ENCODE results near the gene RFX4.
A peak's percentile ranks its signal among the peaks of the same experiment; 100 is the strongest.

The RFX4 gene

GRCh38 chr12:106586803-106587684, 4.2 kb downstream of the RFX4 start:
- H4K8ac ChIP-seq (ENCODE audit: low read depth, low read length), result no peak overlapping the region
- no CpG with 5 or more reads among the region's 62 CpGs for WGBS (ENCODE audit: extremely low coverage, insufficient coverage, insufficient read length)

GRCh38 chr12:106588771-106589170, 6.0 kb downstream of the RFX4 start:
- H3K4me3 ChIP-seq (ENCODE audit: low read depth, low read length), result no peak overlapping the region
- no peak overlapping the region for H3K18ac ChIP-seq (ENCODE audit: low read length)
- no peak overlapping the region for H2BK5ac ChIP-seq (ENCODE audit: low read depth, low read length, poor library complexity)
- H3K36me3 ChIP-seq (ENCODE audit: control insufficient read depth in 1 of 2, insufficient read depth in 2 of 2, low read length in 2 of 2), result no peaks in the 10 kb centered on the region
- no peaks in the 10 kb centered on the region for H3K79me2 ChIP-seq (ENCODE audit: control insufficient read depth, insufficient read depth, low read length, poor library complexity)
- H3K79me1 ChIP-seq (ENCODE audit: low read length), result no peaks in the 10 kb centered on the region
- H3K9ac ChIP-seq (ENCODE audit: low read length), result no peak overlapping the region
- no peak overlapping the region for H4K91ac ChIP-seq (ENCODE audit: low read depth, low read length)
- peaks cover 55% of the 10 kb centered on the region for H3K27me3 ChIP-seq (ENCODE audit: insufficient read depth, low read length)
- peaks cover 7% of the 10 kb centered on the region for H3K9me3 ChIP-seq (ENCODE audit: insufficient read depth, low read depth, low read length)
- no peak overlapping the region for H2AFZ ChIP-seq (ENCODE audit: insufficient read depth, low read length, poor library complexity)
- no peak for DNase-seq
- no peak overlapping the region for H2BK12ac ChIP-seq (ENCODE audit: low read length)
- no CpG with 5 or more reads among the region's 4 CpGs for WGBS (ENCODE audit: extremely low coverage, insufficient coverage, insufficient read length)
- no peak overlapping the region for H3K27ac ChIP-seq (ENCODE audit: low read depth, low read length)
- no peak overlapping the region for H3K23ac ChIP-seq (ENCODE audit: low read length)
- peaks cover 7 to 13% of the 10 kb centered on the region in 2 experiments for H3K4me1 ChIP-seq (ENCODE audit: control insufficient read depth in 1 of 2, insufficient read depth in 2 of 2, low read length in 2 of 2)
- H3K4me2 ChIP-seq (ENCODE audit: low read length), result no peak overlapping the region
- no peak overlapping the region for H3K4ac ChIP-seq (ENCODE audit: low read depth, low read length)
- no peak overlapping the region for H2BK120ac ChIP-seq (ENCODE audit: insufficient read depth, low read length, poor library complexity)
- H3K14ac ChIP-seq (ENCODE audit: low read length), result no peak overlapping the region
- H2AK5ac ChIP-seq (ENCODE audit: low read length), result no peak overlapping the region
- no peak overlapping the region for H4K12ac ChIP-seq (ENCODE audit: low read depth, low read length)
- no peak overlapping the region for H4K8ac ChIP-seq (ENCODE audit: low read depth, low read length)

More at GRCh38 chr12:106586803-106587684, 4.2 kb downstream of the RFX4 start:
- H4K12ac ChIP-seq (ENCODE audit: low read depth, low read length), result no peak overlapping the region
- no peak overlapping the region for H4K91ac ChIP-seq (ENCODE audit: low read depth, low read length)
- peak in 1 of 2 donors; percentile 30 for DNase-seq
- H2BK12ac ChIP-seq (ENCODE audit: low read length), result no peak overlapping the region
- H3K4me2 ChIP-seq (ENCODE audit: low read length), result peak overlapping the region; percentile 63
- H2AK5ac ChIP-seq (ENCODE audit: low read length), result no peak overlapping the region
- no peaks in the 10 kb centered on the region for H3K79me1 ChIP-seq (ENCODE audit: low read length)
- no peak overlapping the region for H2BK5ac ChIP-seq (ENCODE audit: low read depth, low read length, poor library complexity)
- no peaks in the 10 kb centered on the region for H3K36me3 ChIP-seq (ENCODE audit: control insufficient read depth in 1 of 2, insufficient read depth in 2 of 2, low read length in 2 of 2)
- no peak overlapping the region for H3K27ac ChIP-seq (ENCODE audit: low read depth, low read length)
- H3K9ac ChIP-seq (ENCODE audit: low read length), result no peak overlapping the region
- H3K4me3 ChIP-seq (ENCODE audit: low read depth, low read length), result peak overlapping the region; percentile 9
- peaks cover 7% of the 10 kb centered on the region for H3K9me3 ChIP-seq (ENCODE audit: insufficient read depth, low read depth, low read length)
- no peak overlapping the region for H2AFZ ChIP-seq (ENCODE audit: insufficient read depth, low read length, poor library complexity)
- H3K14ac ChIP-seq (ENCODE audit: low read length), result no peak overlapping the region
- no peak overlapping the region for H2BK120ac ChIP-seq (ENCODE audit: insufficient read depth, low read length, poor library complexity)
- peaks cover 12 to 17% of the 10 kb centered on the region in 2 experiments for H3K4me1 ChIP-seq (ENCODE audit: control insufficient read depth in 1 of 2, insufficient read depth in 2 of 2, low read length in 2 of 2)
- no peak overlapping the region for H3K4ac ChIP-seq (ENCODE audit: low read depth, low read length)
- H3K23ac ChIP-seq (ENCODE audit: low read length), result peak overlapping the region; percentile 52
- no peaks in the 10 kb centered on the region for H3K79me2 ChIP-seq (ENCODE audit: control insufficient read depth, insufficient read depth, low read length, poor library complexity)
- no peak overlapping the region for H3K18ac ChIP-seq (ENCODE audit: low read length)
- peaks cover 71% of the 10 kb centered on the region for H3K27me3 ChIP-seq (ENCODE audit: insufficient read depth, low read length)

GRCh38 chr12:106590601-106591000, 7.8 kb downstream of the RFX4 start:
- H3K27me3 ChIP-seq (ENCODE audit: insufficient read depth, low read length), result peaks cover 37% of the 10 kb centered on the region
- no peak overlapping the region for H4K8ac ChIP-seq (ENCODE audit: low read depth, low read length)
- no peak overlapping the region for H3K4me3 ChIP-seq (ENCODE audit: low read depth, low read length)
- no peak overlapping the region for H2BK120ac ChIP-seq (ENCODE audit: insufficient read depth, low read length, poor library complexity)
- peak; percentile 55 for DNase-seq
- H3K23ac ChIP-seq (ENCODE audit: low read length), result no peak overlapping the region
- peaks cover 3% of the 10 kb centered on the region for H3K9me3 ChIP-seq (ENCODE audit: insufficient read depth, low read depth, low read length)
- no peak overlapping the region for H2AFZ ChIP-seq (ENCODE audit: insufficient read depth, low read length, poor library complexity)
- peaks cover 7 to 13% of the 10 kb centered on the region in 2 experiments for H3K4me1 ChIP-seq (ENCODE audit: control insufficient read depth in 1 of 2, insufficient read depth in 2 of 2, low read length in 2 of 2)
- H2BK5ac ChIP-seq (ENCODE audit: low read depth, low read length, poor library complexity), result no peak overlapping the region
- H3K79me2 ChIP-seq (ENCODE audit: control insufficient read depth, insufficient read depth, low read length, poor library complexity), result no peaks in the 10 kb centered on the region
- no peak overlapping the region for H4K91ac ChIP-seq (ENCODE audit: low read depth, low read length)
- no peak overlapping the region for H3K14ac ChIP-seq (ENCODE audit: low read length)
- no peak overlapping the region for H3K4me2 ChIP-seq (ENCODE audit: low read length)
- no peak overlapping the region for H2BK12ac ChIP-seq (ENCODE audit: low read length)
- no CpG with 5 or more reads among the region's 2 CpGs for WGBS (ENCODE audit: extremely low coverage, insufficient coverage, insufficient read length)
- H3K79me1 ChIP-seq (ENCODE audit: low read length), result no peaks in the 10 kb centered on the region
- H4K12ac ChIP-seq (ENCODE audit: low read depth, low read length), result no peak overlapping the region
- no peaks in the 10 kb centered on the region for H3K36me3 ChIP-seq (ENCODE audit: control insufficient read depth in 1 of 2, insufficient read depth in 2 of 2, low read length in 2 of 2)
- H3K4ac ChIP-seq (ENCODE audit: low read depth, low read length), result no peak overlapping the region
- H2AK5ac ChIP-seq (ENCODE audit: low read length), result no peak overlapping the region
- H3K9ac ChIP-seq (ENCODE audit: low read length), result no peak overlapping the region
- no peak overlapping the region for H3K18ac ChIP-seq (ENCODE audit: low read length)
- H3K27ac ChIP-seq (ENCODE audit: low read depth, low read length), result no peak overlapping the region

GRCh38 chr12:106594447-106594846, 11.6 kb downstream of the RFX4 start:
- no peak overlapping the region for H2BK120ac ChIP-seq (ENCODE audit: insufficient read depth, low read length, poor library complexity)
- H4K12ac ChIP-seq (ENCODE audit: low read depth, low read length), result no peak overlapping the region
- no peak overlapping the region for H2AFZ ChIP-seq (ENCODE audit: insufficient read depth, low read length, poor library complexity)

More at GRCh38 chr12:106594447-106594846, 11.6 kb downstream of the RFX4 start:
- Histone ChIP-seq H3K4me3 (ENCODE audit: low read depth, low read length) (no peak overlapping the region), H3K36me3 (ENCODE audit: control insufficient read depth in 1 of 2, insufficient read depth in 2 of 2, low read length in 2 of 2) (no peaks in the 10 kb centered on the region), H2BK12ac (ENCODE audit: low read length) (no peak overlapping the region), H3K4me1 (ENCODE audit: control insufficient read depth in 1 of 2, insufficient read depth in 2 of 2, low read length in 2 of 2) (no peaks in the 10 kb centered on the region), H3K18ac (ENCODE audit: low read length) (no peak overlapping the region), H3K14ac (ENCODE audit: low read length) (no peak overlapping the region), H4K91ac (ENCODE audit: low read depth, low read length) (no peak overlapping the region), H3K27me3 (ENCODE audit: insufficient read depth, low read length) (peaks cover 3% of the 10 kb centered on the region), H3K4ac (ENCODE audit: low read depth, low read length) (no peak overlapping the region), H4K8ac (ENCODE audit: low read depth, low read length) (no peak overlapping the region), H3K23ac (ENCODE audit: low read length) (no peak overlapping the region), H2AK5ac (ENCODE audit: low read length) (no peak overlapping the region), H3K79me1 (ENCODE audit: low read length) (no peaks in the 10 kb centered on the region), H3K9ac (ENCODE audit: low read length) (no peak overlapping the region), H3K79me2 (ENCODE audit: control insufficient read depth, insufficient read depth, low read length, poor library complexity) (no peaks in the 10 kb centered on the region), H3K27ac (ENCODE audit: low read depth, low read length) (no peak overlapping the region), H3K4me2 (ENCODE audit: low read length) (no peak overlapping the region), H2BK5ac (ENCODE audit: low read depth, low read length, poor library complexity) (no peak overlapping the region), H3K9me3 (ENCODE audit: insufficient read depth, low read depth, low read length) (no peaks in the 10 kb centered on the region)
- no peak for DNase-seq
- WGBS (ENCODE audit: extremely low coverage, insufficient coverage, insufficient read length), result no CpG with 5 or more reads among the region's 17 CpGs

All from trophoblast cell (in vitro differentiated cells and primary cell).